H1 (cell line): ENCODE results near the gene ZNF292. TPM values are rescaled to one million over a fixed set of nuclear protein-coding genes. Genes with fewer than 3 reads are reported as not detected.

ENCODE experiments used
- CBX5 ChIP-seq: fragments of 300-800, 300-1000 bp; sonication (generic); IDR thresholded peaks from 2 replicates; pipeline ENCODE4 v1.7.1; 2016; ENCODE audit warnings: antibody characterized with exemption, low read length, low read depth
- CBX8 ChIP-seq: fragments of 300-800, 300-1000 bp; sonication (generic); IDR thresholded peaks from 2 replicates; pipeline ENCODE4 v1.7.1; 2016; ENCODE audit warnings: low read depth, low read length, borderline replicate concordance
- CTBP2 ChIP-seq: IDR thresholded peaks from 2 replicates; pipeline ENCODE4 v1.7.0; 2011; ENCODE audit warnings: borderline replicate concordance, mild to moderate bottlenecking, moderate library complexity, mixed read lengths, low read length; ENCODE audit not compliant: insufficient read depth, insufficient read length
- EGR1 ChIP-seq: IDR thresholded peaks from 2 replicates; pipeline ENCODE4 v1.6.1; 2011; ENCODE audit warnings: low read depth, low read length, borderline replicate concordance
- HDAC2 ChIP-seq, 2 experiments: fragments of 300-600 bp in 1 of 2; sonication (generic) in 1 of 2; IDR thresholded peaks; 2 replicates each; pipeline ENCODE4 v1.6.1; 2011 to 2012; ENCODE audit warnings: low read depth in 2 of 2, low read length in 2 of 2, mild to moderate bottlenecking in 2 of 2, moderate library complexity in 2 of 2, borderline replicate concordance in 1 of 2, inconsistent platforms in 1 of 2
- POU5F1 ChIP-seq: IDR thresholded peaks from 2 replicates; pipeline ENCODE4 v1.6.1; 2011; ENCODE audit warnings: low read depth, mild to moderate bottlenecking, low read length, moderate library complexity
- RBBP5 ChIP-seq: IDR thresholded peaks from 2 replicates; pipeline ENCODE4 v1.7.1; 2012; ENCODE audit warnings: low read depth, mild to moderate bottlenecking, inconsistent platforms, low read length, moderate library complexity, borderline replicate concordance
- RNF2 ChIP-seq: fragments of 200-900, 300-1000 bp; sonication (generic); IDR thresholded peaks from 2 replicates; pipeline ENCODE4 v1.7.1; 2016; ENCODE audit warnings: borderline replicate concordance, low read depth, mild to moderate bottlenecking, antibody characterized with exemption, low read length; ENCODE audit not compliant: poor library complexity, severe bottlenecking; ENCODE audit errors: missing control alignments
- SP1 ChIP-seq: IDR thresholded peaks from 2 replicates; pipeline ENCODE4 v1.6.1; 2011; ENCODE audit warnings: low read depth, low read length
- SP2 ChIP-seq: IDR thresholded peaks from 2 replicates; pipeline ENCODE4 v1.6.1; 2012; ENCODE audit warnings: mild to moderate bottlenecking, low read length, inconsistent platforms
- SP4 ChIP-seq: IDR thresholded peaks from 2 replicates; pipeline ENCODE4 v1.6.1; 2012; ENCODE audit warnings: low read length, inconsistent platforms
- TAF1 ChIP-seq: IDR thresholded peaks from 2 replicates; pipeline ENCODE4 v1.6.1; 2011; ENCODE audit warnings: mild to moderate bottlenecking, low read depth, low read length
- TAF7 ChIP-seq: optimal IDR thresholded peaks from 2 replicates; pipeline ENCODE3; 2011; ENCODE audit warnings: low read depth, mild to moderate bottlenecking, inconsistent platforms, low read length, moderate library complexity, borderline replicate concordance
- ZNF274 ChIP-seq: IDR thresholded peaks from 2 replicates; pipeline ENCODE4 v1.7.0; 2012; ENCODE audit warnings: low read length, borderline replicate concordance; ENCODE audit errors: extremely low read depth
- polyA plus RNA-seq, 7 experiments: library from polyadenylated mRNA; depleted of rRNA in 3 of 7; stranded (reverse) in 5 of 7; unstranded in 2 of 7; fragments of >200 nt in 5 of 7; fragments of 200-250 nt in 2 of 7; gene quantifications; 1 replicate in 5 of 7; 2 replicates in 1 of 7; 4 replicates in 1 of 7; pipeline versions ENCODE4 v1.2.1 to v1.2.3, GENCODE V29; 2011 to 2013; ENCODE audit warnings: missing spikeins in 2 of 7, mixed read lengths in 2 of 7
- total RNA-seq: library from RNA; stranded (reverse); fragmentation: NEBNext Ultra II Directional; extraction: Animal tissue kit (Norgen Biotek cat#: 25700); gene quantifications from 2 replicates; pipeline ENCODE4 v1.2.1, GENCODE V29; 2021
- TF ChIP-seq, protein P1 (sequence below), 3 experiments: IDR thresholded peaks; 1 replicate in 2 of 3; 2 replicates in 1 of 3; pipeline versions ENCODE4 v1.5.1 to v1.6.1; 2011; ENCODE audit warnings: low read length in 3 of 3, mild to moderate bottlenecking in 3 of 3, inconsistent platforms in 2 of 3, low read depth in 1 of 3, moderate library complexity in 1 of 3; ENCODE audit not compliant: insufficient read depth in 1 of 3; ENCODE audit errors: control extremely low read depth in 1 of 3

The ZNF292 gene
- total and polyA plus RNA-seq, 2 of the 8 experiments (the other 6 are each of a cell fraction or from before 2014, with no cell fraction given), result 6.8 to 44.2 TPM

DNA sequence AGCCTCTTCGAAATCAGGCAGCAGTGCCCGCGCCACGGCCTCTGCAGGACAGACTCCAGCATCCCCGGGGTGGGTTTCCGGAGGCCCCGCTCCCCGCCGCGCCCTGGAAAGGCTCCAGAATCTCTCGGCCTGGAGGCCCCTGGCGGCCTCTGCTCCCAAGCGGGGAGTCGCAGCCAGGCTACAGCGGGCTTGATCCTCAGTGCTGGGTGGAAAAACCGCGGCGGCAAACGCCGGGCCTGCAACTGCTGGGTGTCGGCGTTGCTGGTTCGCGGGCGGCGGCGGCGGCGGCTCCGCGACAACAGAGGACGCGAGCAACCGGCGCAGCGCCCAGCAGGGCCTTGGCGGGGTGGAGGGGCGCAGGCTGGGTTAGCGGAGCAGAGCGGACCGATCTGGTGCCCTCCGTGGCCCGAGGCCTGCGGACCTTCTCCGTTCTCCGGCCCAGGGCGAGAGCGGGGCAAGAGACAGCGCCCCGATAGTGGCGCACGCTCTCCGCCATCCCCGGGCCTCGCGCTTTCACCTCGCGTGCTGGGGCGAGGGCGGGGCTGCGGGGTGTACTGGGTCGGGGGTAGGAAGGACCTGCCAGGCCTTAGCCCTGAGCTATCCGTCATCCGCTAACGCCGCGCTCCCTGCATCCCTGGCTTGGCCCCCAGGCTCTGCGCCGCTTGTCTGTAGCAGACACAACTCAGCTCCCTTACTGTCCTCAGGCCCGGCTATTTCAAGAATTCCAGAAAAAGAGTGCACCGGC, 3.4 kb upstream of the ZNF292 start (continued):
- TF ChIP-seq RBBP5 (peak; percentile 94; the same call in 1 of the 2 replicates), ZNF274 (no peak), HDAC2 (IDR thresholded peaks at IDR 0.05; ENCODE audit: borderline replicate concordance in 1 of 2, low read depth in 2 of 2, low read length in 2 of 2) (peak in 1 of 2 experiments; percentile 40; a peak in 1 of 4 replicates), TAF7 (no peak), POU5F1 (no peak), EGR1 (no peak), CTBP2 (no peak), SP4 (no peak), SP2 (no peak), CBX8 (no peak), TAF1 (peak; percentile 66), CBX5 (no peak), RNF2 (peak; percentile 48), SP1 (no peak)
- TF ChIP-seq, protein P1, sequence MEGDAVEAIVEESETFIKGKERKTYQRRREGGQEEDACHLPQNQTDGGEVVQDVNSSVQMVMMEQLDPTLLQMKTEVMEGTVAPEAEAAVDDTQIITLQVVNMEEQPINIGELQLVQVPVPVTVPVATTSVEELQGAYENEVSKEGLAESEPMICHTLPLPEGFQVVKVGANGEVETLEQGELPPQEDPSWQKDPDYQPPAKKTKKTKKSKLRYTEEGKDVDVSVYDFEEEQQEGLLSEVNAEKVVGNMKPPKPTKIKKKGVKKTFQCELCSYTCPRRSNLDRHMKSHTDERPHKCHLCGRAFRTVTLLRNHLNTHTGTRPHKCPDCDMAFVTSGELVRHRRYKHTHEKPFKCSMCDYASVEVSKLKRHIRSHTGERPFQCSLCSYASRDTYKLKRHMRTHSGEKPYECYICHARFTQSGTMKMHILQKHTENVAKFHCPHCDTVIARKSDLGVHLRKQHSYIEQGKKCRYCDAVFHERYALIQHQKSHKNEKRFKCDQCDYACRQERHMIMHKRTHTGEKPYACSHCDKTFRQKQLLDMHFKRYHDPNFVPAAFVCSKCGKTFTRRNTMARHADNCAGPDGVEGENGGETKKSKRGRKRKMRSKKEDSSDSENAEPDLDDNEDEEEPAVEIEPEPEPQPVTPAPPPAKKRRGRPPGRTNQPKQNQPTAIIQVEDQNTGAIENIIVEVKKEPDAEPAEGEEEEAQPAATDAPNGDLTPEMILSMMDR (IDR thresholded peaks at IDR 0.05; ENCODE audit: control extremely low read depth in 1 of 3, insufficient read depth in 1 of 3, low read depth in 1 of 3, low read length in 3 of 3), result peak in 1 of 3 experiments; percentile 8; a peak in 1 of 4 replicates
